ENCODE results near the gene TDRKH.

GRCh38 chr1:151834239-151834638, 43.9 kb upstream of the TDRKH start:
- TF ChIP-seq, protein P1, sequence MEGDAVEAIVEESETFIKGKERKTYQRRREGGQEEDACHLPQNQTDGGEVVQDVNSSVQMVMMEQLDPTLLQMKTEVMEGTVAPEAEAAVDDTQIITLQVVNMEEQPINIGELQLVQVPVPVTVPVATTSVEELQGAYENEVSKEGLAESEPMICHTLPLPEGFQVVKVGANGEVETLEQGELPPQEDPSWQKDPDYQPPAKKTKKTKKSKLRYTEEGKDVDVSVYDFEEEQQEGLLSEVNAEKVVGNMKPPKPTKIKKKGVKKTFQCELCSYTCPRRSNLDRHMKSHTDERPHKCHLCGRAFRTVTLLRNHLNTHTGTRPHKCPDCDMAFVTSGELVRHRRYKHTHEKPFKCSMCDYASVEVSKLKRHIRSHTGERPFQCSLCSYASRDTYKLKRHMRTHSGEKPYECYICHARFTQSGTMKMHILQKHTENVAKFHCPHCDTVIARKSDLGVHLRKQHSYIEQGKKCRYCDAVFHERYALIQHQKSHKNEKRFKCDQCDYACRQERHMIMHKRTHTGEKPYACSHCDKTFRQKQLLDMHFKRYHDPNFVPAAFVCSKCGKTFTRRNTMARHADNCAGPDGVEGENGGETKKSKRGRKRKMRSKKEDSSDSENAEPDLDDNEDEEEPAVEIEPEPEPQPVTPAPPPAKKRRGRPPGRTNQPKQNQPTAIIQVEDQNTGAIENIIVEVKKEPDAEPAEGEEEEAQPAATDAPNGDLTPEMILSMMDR (IDR thresholded peaks at IDR 0.05): no peak
- TF ChIP-seq EP300 (IDR thresholded peaks at IDR 0.05): no peak
- no peak for TF ChIP-seq POLR2AphosphoS5 (IDR thresholded peaks at IDR 0.05)
